ENCODE data around the gene GRAMD1A.
"Not testable (repeated sequence)": the region's sequence is repeated elsewhere in the genome, so short reads cannot be mapped to it uniquely, and the experiment has no call there.

GRAMD1A gene

DNA sequence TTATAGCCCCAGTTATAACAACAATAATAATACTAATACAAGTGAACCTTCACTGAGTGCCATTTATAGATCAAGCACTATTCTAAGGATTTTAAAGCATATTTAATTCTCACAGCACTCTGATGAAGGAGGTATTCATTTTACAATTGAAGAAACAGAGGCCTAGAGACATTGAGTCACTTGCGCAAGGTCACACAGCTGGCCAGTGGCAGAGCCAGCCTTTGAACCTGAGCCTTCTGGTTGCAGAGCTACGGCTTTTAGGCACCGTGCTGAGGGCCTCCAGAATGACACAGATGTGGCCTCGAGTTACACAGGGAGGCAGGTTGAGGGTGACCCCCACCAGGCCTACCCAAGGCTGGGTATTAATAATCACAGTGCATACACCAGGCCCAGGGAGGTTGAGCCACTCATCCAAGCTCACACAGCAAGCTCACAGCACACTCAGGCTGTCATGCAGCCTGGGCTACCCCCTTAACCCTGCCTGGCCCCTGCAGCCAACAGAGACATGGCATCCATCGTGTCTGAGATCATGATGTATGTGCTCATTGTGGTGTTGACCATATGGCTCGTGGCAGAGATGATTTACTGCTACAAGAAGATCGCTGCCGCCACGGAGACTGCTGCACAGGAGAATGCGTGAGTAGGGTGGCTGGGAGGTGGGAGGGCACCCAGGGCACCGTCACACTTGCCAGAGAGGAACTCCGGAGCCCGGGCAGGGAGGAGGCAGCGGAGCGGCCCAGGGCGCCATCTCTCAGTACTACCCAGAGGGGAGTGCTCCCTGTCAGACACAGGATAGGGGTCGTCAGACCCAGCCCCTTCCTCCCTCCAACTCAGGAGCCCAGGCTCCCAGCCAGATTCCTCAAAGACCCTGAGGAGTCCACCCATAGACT is 38.7 kb downstream of the GRAMD1A start:
- peak; percentile 36 for DNase-seq

DNA sequence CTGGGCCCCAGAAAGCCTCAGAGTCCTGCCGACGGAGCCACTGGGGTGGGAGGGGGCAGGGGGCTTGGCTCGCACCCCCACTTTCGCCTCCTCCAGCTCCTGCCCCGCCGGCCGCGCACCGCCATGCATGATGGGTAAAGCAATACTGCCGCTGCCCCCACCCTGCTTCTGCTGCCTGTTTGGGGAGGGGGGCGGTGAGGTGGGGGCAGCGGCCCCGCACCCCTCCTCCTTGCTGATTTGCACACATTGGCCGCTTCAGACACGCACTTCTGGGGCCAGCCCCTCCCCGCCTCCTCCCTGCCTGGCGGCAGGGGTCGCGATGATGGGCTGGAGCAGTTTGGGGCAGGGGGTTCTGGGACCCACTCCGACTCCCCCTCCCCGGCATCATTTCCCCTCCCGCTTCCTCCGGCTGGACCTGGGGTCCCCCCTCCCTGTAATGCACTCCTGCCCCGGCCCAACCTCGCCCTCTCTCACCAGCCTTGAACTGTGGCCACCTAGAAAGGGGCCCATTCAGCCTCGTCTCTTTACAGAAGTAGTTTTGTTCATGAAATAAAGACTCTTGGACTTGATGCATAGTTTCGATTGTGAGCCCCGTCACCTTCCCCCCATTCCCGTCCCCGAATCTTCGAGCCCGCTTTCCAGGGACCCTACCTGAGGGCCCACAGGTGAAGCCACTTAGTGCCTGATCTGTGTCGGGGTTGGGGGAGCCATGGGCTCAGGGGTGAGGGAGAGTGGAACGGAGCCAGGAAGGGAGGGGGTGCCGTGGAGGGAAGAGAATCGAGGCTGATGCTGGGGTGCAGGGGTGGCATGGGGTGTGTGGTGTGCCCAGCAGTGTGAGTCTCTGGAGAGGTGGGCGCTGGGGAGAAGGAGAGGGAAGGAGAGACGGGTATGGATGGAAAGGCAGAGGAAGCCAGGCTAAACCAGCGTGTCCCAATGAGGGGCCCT is 40.0 kb downstream of the GRAMD1A start:
- DNase-seq = peak; percentile 25

DNA sequence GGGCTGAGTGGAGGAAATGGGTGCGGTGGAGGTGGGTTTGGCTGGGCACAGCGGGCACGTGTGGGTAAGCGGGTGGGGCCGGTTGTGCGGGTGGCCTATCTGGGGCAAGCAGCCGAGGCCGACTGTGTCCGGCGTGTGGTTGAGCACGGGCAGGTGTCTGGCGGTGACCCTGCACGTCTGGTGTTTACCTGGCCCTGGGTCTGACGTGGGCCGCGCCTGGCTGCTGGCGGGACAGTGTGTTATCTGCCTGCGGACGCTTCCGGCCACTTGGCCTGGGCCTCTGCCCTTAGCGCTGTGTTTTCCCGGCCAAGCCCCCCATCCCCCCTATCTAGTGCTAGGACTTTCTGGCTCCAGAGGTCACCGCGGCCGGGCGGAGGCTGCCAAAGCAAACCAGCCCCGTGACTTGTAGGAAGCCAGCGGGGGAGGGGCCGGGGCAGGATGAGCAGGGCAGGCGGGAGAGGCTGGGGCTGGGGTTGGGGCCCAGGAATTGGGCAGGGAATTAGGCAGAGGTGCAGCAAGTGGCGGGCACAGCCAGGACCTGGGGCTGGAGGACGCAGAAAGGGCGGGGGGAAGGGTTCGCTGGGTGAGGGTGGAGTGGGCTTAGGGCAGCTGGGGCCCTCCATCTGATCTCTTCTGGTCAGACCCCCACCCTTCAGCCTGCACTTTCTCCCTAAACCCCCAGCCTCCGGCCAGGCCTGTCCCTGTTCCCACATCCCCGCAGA is 40.9 kb downstream of the GRAMD1A start:
- peak; percentile 62 for DNase-seq

DNA sequence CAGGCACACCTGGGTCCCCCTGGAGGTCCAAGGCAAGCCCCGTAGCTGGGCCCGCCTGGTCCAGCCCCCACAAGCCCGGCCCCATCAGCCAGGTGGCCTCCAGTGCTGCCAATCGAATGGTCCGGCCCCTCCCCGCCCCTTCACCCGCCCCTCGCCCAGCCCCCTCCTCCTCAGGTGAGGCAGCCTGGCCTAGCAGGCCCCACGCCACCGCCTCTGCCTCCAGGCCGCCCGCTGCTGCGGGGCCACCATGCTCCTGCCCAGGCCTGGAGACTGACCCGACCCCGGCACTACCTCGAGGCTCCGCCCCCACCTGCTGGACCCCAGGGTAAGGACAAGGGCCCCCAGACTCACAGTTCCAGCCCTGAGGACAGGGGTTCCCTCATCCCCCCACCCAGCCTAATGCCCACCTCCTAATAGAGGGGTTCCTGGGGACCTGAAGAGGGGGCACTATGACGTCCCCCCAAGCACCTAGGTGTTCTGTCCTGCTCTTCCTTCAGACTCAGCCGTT is 41.5 kb downstream of the GRAMD1A start, which contains the start of gene HPN:
TSS of gene HPN (plus strand) at position 174 of the 508 bp plus-strand sequence. CDS start 786 bp downstream, outside the sequence.
- DNase-seq = no peak

DNA sequence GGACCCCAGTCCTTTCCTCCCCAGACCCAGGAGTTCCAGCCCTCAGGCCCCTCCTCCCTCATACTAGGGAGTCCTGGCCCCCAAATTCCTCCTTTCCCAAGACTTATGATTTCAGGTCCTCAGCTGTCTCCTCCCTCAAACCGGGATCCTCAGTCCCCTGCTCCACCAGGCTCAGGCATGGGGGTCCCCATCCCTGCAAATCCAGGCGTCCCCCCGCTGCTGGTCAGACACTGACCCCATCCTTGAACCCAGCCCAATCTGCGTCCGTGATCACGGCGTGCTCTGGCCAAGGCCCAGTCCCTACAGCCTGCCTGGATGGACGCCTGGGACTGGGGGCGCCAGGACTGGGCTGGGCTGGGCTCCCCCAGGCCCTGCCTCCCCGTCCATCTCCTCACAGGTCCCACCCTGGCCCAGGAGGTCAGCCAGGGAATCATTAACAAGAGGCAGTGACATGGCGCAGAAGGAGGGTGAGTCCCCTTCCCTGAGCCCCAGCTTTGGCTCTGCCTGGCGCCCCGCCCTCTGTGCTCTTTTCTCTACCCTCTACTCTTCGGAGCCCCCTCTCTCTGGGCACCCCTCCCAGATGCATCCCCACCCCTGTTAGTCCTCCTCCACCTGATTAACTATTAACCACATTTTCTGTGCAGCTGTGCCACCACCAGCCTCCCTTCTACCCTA is 42.1 kb downstream of the GRAMD1A start:
- DNase-seq = peak; percentile 40

DNA sequence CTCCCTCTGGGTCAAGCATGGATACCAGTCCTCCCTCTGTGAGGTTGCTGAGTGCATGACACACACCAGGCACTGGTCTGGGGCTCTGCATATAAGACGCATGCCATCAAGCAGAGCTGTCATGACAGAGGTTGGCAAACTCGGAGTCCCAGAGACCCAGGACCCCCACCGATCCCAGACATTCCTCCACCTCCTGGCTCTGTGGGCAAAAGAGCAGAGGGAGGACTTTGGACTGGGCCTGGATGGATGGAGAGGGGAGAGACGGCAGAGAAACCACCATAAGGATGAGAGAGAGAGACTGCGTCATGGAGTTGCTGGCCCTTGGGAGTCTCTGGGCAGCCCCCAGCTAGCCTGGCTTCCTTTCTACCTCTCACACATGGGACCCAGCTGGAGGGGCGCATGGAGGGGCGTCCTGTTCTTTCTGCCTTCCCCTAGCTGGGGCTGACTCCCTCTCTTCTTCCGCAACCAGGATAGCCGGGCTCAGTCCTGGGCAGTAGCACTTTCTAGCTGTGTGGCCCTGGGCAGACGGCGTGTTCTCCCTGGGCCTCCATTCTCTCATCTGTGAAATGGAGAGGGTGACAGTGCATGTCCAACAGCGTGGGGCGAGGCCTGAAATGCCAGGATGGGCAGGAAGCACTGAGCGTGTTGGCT is 43.0 kb downstream of the GRAMD1A start:
- DNase-seq = peak; percentile 13

DNA sequence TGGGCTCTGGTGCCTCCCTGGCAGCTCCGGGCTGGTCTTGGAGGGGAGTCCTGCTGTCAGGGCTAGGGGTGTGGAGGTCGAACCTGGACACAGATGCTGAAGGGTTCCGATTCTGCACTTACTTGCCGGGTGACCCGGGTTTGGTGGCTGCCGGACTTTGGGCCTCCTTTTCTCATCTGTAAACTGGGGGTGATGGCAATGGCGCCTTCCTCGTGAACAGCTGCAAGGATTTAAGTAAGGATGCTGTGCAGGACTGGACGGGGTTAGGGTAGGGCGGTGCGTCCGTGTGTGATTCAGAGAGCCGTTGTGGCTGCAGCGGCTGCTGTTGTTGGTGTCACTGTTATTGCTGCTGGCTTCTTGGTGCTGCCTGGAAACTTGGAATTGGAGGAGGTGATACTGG is 43.8 kb downstream of the GRAMD1A start:
- DNase-seq = no peak

DNA sequence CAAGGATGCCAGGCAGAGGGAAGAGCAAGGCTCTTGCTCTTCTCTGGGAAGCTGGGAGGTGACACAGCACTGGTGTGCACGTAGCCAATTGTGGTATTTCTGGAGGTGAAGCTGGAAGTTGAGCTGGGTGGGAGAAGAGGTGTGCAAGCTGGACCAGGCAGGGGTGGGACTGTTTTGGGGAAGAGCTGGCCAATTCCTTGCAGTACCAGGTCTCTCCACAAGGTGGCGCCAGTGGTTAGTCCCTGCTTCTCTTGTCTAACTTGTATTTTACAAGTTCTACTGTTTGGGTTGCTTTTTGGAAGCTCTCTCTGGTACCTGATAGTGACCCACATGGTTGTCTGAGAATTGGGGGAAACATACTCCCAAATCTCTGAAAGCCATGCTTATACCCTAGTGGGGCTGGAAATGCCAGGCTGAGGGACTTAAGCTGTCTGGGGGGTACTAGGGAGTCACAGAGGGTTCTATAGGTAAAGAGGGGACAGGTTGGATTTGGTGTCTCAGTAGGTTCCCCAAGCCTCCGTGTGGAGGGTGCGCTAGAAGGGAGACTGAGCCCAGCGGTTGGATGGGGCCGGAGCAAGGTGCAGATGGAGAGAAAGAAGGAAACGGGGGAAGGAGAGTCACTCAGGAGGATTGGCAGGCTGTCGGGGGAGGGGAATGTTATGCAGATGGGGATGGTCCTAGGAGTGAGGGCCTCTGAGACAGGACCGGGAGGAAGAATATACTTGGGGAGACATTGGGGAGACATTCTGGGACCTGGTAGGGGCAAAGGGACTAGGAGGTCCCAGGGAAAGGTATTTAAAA is 44.4 kb downstream of the GRAMD1A start:
- peak; percentile 2 for DNase-seq

DNA sequence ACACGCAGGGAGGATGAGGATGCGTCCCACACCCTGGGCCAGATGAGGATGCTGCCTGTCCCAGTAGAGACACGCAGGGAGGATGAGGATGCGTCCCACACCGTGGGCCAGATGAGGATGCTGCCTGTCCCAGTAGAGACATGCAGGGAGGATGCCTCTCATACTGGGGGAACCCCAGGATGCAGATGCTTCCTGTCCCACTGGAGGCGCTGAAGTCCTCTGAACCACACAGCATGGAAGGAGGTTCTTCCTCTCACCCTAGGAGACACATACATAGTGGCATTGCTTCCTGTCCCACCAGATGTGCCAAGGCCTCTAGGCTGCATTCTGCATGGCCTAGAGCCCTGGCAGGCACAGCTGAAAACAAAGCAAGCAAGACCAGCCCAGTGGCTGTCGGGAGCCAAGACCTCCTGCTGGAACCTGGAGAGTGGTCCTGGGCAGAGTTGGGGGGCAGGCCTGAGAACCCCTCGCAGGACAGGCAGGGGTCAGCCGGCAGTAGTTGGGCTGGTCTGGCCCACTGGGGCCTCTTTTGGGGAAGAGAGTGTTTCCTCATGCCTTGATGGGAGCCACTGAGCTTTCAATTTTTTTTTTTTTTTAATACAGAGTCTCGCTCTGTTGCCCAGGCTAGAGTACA is 45.7 kb downstream of the GRAMD1A start:
- DNase-seq = no peak

DNA sequence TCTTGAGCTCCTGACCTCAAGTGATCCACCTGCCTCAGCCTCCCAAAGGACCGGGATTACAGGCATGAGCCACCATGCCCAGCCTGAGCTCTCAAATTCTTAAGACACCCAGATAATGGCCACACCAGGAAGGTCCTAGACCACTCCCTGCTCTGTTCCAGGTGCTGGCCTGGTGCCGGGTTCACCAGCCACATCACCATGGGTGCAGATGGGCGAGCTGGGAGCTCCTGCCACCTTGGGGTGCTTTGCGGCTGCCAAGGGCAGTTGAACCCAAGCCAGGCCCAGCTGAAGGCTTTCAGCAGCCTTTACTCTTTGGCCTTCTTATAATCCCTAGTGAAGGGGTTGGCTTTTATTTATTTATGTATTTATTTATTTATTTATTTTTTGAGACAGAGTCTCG is 46.3 kb downstream of the GRAMD1A start:
- peak; percentile 6 for DNase-seq

DNA sequence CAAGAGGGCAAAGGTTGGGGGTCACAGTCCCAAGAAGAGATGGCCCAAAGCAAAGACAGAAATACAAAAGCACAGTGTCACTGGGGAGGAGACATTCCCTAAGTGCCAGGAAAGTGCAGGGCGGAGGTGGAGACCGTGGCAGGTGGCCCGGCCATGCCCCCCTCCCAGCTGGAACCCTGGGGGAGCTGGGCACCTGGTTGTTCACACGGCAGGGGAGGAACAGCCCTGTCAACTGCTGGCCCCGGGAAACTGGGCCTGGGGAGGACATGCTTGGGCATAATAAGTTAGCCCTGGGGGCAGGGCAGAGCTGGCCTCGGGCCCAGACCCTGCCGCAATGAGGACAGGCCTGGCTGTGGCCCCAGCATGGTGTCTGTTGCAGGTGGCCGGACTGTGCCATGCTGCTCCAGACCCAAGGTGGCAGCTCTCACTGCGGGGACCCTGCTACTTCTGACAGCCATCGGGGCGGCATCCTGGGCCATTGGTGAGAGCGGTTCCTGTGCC is 48.8 kb downstream of the GRAMD1A start:
- DNase-seq = peak; percentile 13

DNA sequence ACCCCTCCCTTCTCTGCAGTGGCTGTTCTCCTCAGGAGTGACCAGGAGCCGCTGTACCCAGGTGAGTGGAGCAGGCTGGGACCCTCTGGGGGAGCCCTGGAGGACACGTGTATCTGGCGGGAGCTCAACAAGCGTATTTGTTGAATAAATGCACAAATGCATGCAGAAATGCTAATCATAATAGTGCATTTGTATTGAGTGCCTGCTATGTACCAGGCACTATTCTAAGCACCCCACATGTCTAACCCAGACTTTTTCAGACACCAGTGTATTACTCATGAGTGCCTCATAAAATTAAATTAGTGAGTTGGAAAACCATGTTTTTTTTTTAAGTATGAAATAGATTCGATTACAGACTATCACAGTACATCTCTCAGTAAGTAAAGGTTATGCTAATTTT is 49.3 kb downstream of the GRAMD1A start:
- DNase-seq = peak; percentile 30

DNA sequence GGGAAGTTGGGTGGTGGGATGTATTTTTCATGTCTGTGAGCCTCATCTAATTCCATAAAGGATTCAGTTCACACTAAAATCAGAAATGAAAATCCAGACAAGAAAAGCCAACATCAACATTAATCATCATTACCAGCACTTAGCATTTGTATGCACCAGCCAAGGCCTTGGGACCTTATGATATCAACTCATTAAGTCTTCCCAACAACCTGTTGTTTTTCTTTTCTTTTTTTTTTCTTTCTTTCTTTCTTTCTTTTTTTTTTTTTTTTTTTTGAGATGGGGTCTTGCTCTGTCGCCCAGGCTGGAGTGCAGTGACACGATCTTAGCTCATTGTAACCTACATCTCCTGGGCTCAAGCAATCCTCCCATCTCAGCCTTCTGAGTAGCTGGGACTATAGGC is 50.5 kb downstream of the GRAMD1A start:
- DNase-seq = not testable (repeated sequence)

DNA sequence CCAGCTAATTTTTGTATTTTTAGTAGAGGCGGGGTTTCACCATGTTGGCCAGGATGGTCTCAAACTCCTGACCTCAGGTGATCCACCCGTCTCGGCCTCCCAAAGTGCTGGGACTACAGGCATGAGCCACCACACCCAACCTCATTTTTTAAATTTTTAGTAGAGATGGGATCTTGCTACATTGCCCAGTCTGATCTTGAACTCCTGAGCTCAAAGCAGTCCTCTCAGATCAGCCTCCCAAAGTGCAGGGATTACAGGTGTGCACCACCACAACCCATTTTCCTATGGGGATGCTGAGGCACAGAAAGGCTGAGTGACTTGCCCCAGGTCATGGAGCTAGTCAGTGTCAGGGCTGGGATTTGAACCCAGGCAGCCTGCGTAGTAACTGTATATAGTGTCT is 51.1 kb downstream of the GRAMD1A start:
- DNase-seq = not testable (repeated sequence)

DNA sequence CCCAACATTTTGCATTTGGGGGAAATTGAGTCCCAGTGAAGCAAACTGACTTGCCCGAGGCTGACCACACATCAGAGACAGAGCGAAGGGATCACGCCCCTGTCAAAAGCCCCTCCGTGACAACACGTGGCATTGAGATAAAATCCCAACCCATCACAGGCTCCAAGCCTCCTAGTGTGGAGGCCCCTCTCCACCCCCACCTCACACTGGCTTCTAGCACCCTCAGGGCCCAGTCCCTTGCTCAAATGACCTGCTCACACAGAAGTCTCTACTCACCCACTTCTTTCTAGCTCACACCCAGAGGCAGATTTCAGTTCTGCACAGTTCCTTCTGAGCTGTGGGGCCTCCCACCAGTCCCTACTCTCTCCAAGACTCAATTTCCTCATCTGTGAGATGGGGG is 51.7 kb downstream of the GRAMD1A start:
- DNase-seq = peak; percentile 3

DNA sequence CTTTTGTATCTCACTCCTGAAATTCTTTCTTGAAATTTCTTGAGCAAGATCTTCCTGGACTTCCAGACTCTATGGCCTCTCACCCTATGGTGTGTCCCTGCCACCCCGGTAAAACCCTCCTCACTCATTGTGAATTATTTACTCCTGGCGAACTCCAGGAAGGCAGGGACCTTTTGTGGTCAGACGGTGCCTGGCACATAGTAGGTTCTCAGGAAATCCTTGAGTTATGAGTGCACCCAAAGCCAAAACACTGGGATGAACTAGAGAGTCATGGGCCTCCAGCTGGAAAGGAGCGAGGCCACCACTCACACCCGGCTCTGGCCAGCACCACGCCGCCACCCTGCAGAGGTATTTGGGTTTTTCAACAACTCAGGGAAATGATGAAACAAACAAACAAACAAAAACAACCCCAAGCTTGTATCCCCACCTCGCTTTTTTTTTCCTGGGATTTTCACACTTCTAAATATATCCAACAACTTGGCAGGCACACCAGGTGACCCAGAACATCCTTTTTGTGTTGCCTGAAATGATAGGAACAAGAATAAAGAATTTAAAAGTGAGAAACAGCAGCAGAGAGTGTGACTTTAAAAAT is 52.6 kb downstream of the GRAMD1A start:
- peak; percentile 11 for DNase-seq

DNA sequence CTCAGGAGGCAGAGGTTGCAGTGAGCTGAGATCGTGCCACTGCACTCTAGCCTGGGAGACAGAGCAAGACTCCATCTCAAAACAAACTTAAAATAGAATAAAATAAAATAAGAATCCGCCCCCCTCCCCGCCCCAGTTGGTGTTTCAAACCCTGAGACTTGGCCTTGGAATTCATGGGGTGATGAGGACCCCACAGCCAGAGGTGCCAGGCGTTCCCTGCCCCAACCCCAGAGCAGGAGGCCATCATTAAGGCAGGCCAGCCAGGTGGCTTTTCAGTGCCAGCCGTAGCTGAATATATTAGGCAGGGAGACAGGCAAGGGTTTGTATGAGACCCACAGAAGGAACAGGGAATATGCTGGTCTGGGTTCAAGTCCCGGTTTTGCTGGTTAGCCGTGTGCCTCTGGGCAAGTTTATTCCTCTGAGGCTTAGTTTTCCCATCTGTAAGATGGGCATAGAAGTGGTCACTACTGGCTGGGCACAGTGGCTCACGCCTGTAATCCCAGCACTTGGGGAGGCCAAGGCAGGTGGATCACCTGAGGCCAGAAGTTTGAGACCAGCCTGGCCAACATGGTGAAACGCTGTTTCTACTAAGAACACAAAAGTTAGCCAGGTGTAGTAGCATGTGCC is 53.7 kb downstream of the GRAMD1A start:
- DNase-seq = peak; percentile 1

DNA sequence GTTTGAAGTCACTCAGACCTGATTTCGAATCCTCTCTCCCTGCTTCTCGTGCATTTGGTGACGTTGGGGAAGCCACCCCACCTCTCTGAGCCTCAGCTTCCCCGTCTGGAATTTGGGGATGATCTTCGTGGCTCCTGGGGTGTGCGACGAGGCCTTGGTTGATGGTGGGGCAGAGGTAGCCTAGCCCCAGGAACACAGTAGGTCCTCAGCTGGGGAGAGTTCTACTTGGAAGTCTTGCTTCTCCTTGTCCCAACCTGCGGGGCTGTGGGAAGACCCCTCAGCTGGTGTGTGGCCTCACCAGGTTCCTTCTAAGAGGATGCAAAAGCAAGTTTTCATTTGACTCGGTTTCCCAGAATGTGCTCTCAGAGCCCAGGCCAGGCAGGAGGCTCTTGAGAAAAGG is 54.5 kb downstream of the GRAMD1A start:
- DNase-seq = peak; percentile 10

DNA sequence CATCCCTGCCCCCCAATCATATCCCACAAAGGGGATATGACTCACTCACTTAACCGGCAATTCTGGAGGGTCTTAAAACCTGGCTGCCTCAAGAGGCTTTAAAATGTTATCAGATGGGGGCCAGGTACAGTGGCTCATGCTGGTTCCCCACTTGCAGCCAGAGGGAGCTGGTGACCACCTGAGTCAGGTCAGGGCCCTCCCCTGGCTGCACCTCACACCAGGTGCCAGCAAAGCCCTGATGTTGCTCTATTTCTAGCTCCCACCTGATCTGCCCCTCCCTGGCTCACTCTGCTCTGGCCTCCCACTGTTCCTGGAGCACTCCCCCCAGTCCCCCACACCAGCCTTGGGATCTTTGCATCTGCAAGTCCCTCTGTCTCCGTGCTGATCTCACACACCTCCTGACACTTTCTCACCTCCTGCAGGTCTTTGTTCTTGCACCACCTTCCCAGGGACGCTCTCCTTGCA is 55.6 kb downstream of the GRAMD1A start:
- DNase-seq = no peak

Data from left hindlimb (tissue), 1 donor.